ENCODE data around the gene PHPT1. TPM values are rescaled to one million over a fixed set of nuclear protein-coding genes. Genes with fewer than 3 reads are reported as not detected.
A peak's percentile ranks its signal among the peaks of the same experiment; 100 is the strongest.

PHPT1 gene
- total and polyA plus RNA-seq, 2 of the 13 experiments (the other 11 are each of a cell fraction or from before 2014, with no cell fraction given): 189 to 192 TPM

- TF ChIP-seq ATF7-NPFF (CRISPR knock-in tag; IDR thresholded peaks at IDR 0.05; ENCODE audit: low read depth) (no peak; the same call in 1 of the 2 replicates), REL (CRISPR knock-in tag; conservative IDR thresholded peaks at IDR 0.05) (no peak; the same call in 1 of the 2 replicates), AGO2 (optimal IDR thresholded peaks at IDR 0.05; ENCODE audit: low read depth, low read length) (peak; percentile 86), HOXA9 (CRISPR knock-in tag; IDR thresholded peaks at IDR 0.05; ENCODE audit: borderline replicate concordance) (peak; percentile 29; the same call in 1 of the 2 replicates), ETV6 (CRISPR knock-in tag; conservative IDR thresholded peaks at IDR 0.05) (peak; percentile 55; the same call in 1 of the 2 replicates), ZNF510 (CRISPR knock-in tag; IDR thresholded peaks at IDR 0.05; ENCODE audit: low read depth) (no peak; the same call in 1 of the 2 replicates), RFX3 (CRISPR knock-in tag; IDR thresholded peaks at IDR 0.05) (no peak), ATF3 (CRISPR knock-in tag; IDR thresholded peaks at IDR 0.05) (no peak), TRIM22 (IDR thresholded peaks at IDR 0.05) (no peak), EEA1 (CRISPR knock-in tag; IDR thresholded peaks at IDR 0.05; ENCODE audit: borderline replicate concordance) (no peak), ZSCAN25 (CRISPR knock-in tag; IDR thresholded peaks at IDR 0.05) (no peak), RFXANK (CRISPR knock-in tag; IDR thresholded peaks at IDR 0.05) (no peak), PAWR (CRISPR knock-in tag; IDR thresholded peaks at IDR 0.05; ENCODE audit: borderline replicate concordance) (no peak), ZFP36L1 (CRISPR knock-in tag; IDR thresholded peaks at IDR 0.05) (peak; percentile 10; the same call in 1 of the 2 replicates), SNAPC4 (CRISPR knock-in tag; IDR thresholded peaks at IDR 0.05) (no peak), KLF15 (CRISPR knock-in tag; IDR thresholded peaks at IDR 0.05; ENCODE audit: borderline replicate concordance) (no peak), MAZ (IDR thresholded peaks at IDR 0.05; ENCODE audit: borderline replicate concordance, low read depth, low read length) (no peak), MAZ (CRISPR knock-in tag; IDR thresholded peaks at IDR 0.05; ENCODE audit: low read depth) (no peak), ZNF367 (CRISPR knock-in tag; IDR thresholded peaks at IDR 0.05; ENCODE audit: borderline replicate concordance) (no peak), BCLAF1 (IDR thresholded peaks at IDR 0.05) (no peak), CAMTA2 (CRISPR knock-in tag; IDR thresholded peaks at IDR 0.05; ENCODE audit: borderline replicate concordance) (0 out of 2 replicates have a peak, but pooled peaks have one; percentile 26)
Observed at GRCh38 chr9:136848393-136849037, 694 bp upstream of the PHPT1 start (continued).

All from HepG2 (cell line).